Spleen (tissue), 11 donors: ENCODE data around the gene TRAF4. TPM values are rescaled to one million over a fixed set of nuclear protein-coding genes. Genes with fewer than 3 reads are reported as not detected.
A peak's percentile ranks its signal among the peaks of the same experiment; 100 is the strongest.
"Not testable (repeated sequence)": the region's sequence is repeated elsewhere in the genome, so short reads cannot be mapped to it uniquely, and the experiment has no call there.

Experiments
- DNase-seq: peaks from one replicate; pipeline ENCODE4 v3.0.0-alpha.2; 2020
- H3K27ac ChIP-seq, 8 donors: fragments of 200-600 bp; sonication (generic) in 7 of 8; 1 replicate in 4 of 8; 2 replicates in 4 of 8; pipeline versions ENCODE4 v1.5.0 to v1.8.0; 2016 to 2021; ENCODE audit warnings: inconsistent platforms in 4 of 8, mild to moderate bottlenecking in 4 of 8, moderate library complexity in 1 of 8
- H3K27me3 ChIP-seq, 7 donors: fragments of 200-600 bp; sonication (generic) in 6 of 7; replicated peaks in 1 of 7; 1 replicate in 4 of 7; 2 replicates in 3 of 7; pipeline versions ENCODE4 v1.5.0 to v1.8.0; 2016 to 2021; ENCODE audit warnings: inconsistent platforms in 3 of 7, mild to moderate bottlenecking in 1 of 7
- H3K36me3 ChIP-seq, 6 donors: fragments of 200-600 bp; sonication (generic) in 5 of 6; 1 replicate in 4 of 6; 2 replicates in 2 of 6; pipeline versions ENCODE4 v1.5.0 to v1.8.0; 2016 to 2021; ENCODE audit warnings: inconsistent platforms in 2 of 6
- H3K4me1 ChIP-seq, 6 donors: fragments of 200-600 bp; sonication (generic) in 5 of 6; 1 replicate in 3 of 6; 2 replicates in 3 of 6; pipeline versions ENCODE4 v1.5.0 to v1.8.0; 2016 to 2021; ENCODE audit warnings: inconsistent platforms in 3 of 6
- H3K4me3 ChIP-seq, 8 donors: fragments of 200-600 bp; sonication (generic) in 7 of 8; 1 replicate in 4 of 8; 2 replicates in 4 of 8; pipeline versions ENCODE4 v1.5.0 to v1.8.0; 2016 to 2021; ENCODE audit warnings: inconsistent platforms in 4 of 8, mild to moderate bottlenecking in 4 of 8, moderate library complexity in 2 of 8
- H3K9me3 ChIP-seq, 8 donors: fragments of 200-600 bp; sonication (generic) in 7 of 8; 1 replicate in 4 of 8; 2 replicates in 4 of 8; pipeline versions ENCODE4 v1.5.0 to v1.8.0; 2016 to 2021; ENCODE audit warnings: inconsistent platforms in 4 of 8
- POLR2A ChIP-seq, 3 donors: fragments of 450-650 bp; IDR thresholded peaks; one replicate each; pipeline ENCODE4 v1.5.1; 2017; ENCODE audit warnings: antibody characterized with exemption in 3 of 3, mild to moderate bottlenecking in 1 of 3
- POLR2AphosphoS5 ChIP-seq, 3 donors: sonication (generic); formaldehyde crosslinking; IDR thresholded peaks; one replicate each; pipeline ENCODE4 v1.5.1; 2017; ENCODE audit warnings: antibody characterized with exemption in 3 of 3
- WGBS, 5 donors: extraction: QIAGEN DNeasy Blood & Tissue Kit in 3 of 5; methylation state at CpG; one replicate each; pipeline versions ENCODE4 v1.1.5 to v1.1.7; 2013 to 2018; 5-methylcytosine and 5-hydroxymethylcytosine counted together
- intact Hi-C: fragments of 100-400 bp; cut with DNase I; formaldehyde crosslinking; loops from one replicate; pipeline ENCODE4 v1.15.0; 2023; ENCODE audit warnings: low total_unique reads
- polyA plus RNA-seq, 3 donors: library from polyadenylated mRNA; stranded (reverse); fragments of 200-250 nt; gene quantifications; one replicate each; pipeline ENCODE4 v1.2.1, GENCODE V29; 2013
- total RNA-seq, 7 donors: library from RNA; depleted of rRNA in 3 of 7; stranded (reverse); fragments of >200 nt in 3 of 7; fragmentation: NEBNext Ultra II Directional in 4 of 7; extraction: Animal tissue kit (Norgen Biotek cat#: 25700) in 4 of 7; gene quantifications; one replicate each; pipeline versions ENCODE4 v1.1.0 to v1.2.1, GENCODE V29; 2016 to 2021
- TF ChIP-seq, protein P1 (sequence below), 11 experiments: fragments of 200-600 bp in 7 of 11; fragments of 450-650 bp in 4 of 11; sonication (generic) in 4 of 11; IDR thresholded peaks in 8 of 11; conservative IDR thresholded peaks in 3 of 11; 1 replicate in 7 of 11; 2 replicates in 4 of 11; pipeline versions ENCODE4 v1.4.0 to v1.8.0; 2016 to 2021; ENCODE audit warnings: antibody characterized with exemption in 11 of 11, inconsistent platforms in 4 of 11, mild to moderate bottlenecking in 1 of 11
- donor health status: healthy with polysubstance abuse.
- donor health status: DM: no; HTN: no; CAD: no; lungs with moderate emphysema.
- donor health status: DM: no; HTN: no; CAD: no.
- donor health status: Bipolar disorder and iron deficiency.
- donor health status: healthy.
- donor health status: DM: no; HTN: no; CAD: no.
- donor health status: DM: yes; HTN: yes; CAD: no.

Gene TRAF4
- total and polyA plus RNA-seq, 10 donors = 19.8 to 75.5 (median 34.2) TPM

DNA sequence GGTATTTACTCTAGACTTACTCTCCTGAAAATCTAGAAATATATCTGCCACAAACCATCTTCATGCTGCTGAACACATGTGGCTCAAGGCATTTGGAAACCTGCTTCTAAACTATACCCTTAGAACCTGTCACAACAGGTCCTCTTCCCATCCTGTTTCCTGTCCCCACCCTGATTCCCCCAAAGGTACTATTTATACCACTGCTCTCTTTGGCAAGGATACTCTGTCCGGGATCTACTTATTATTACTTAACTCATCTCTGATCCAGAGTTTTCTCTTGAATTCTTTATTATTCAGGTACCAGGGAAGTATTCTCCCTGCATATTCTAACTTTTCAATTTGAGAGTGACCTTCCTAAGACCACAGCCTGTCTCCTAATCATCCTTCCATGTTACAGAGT lies 33.4 kb downstream of the TRAF4 start:
- Histone ChIP-seq H3K27ac (peak overlapping the region in 1 of 8 donors; percentile 14), H3K4me1 (peaks cover 3 to 23% (median 12%) of the 10 kb centered on the region in 6 donors), H3K36me3 (peaks cover 0 to 36% (median 0%) of the 10 kb centered on the region in 6 donors), H3K9me3 (no peaks in the 10 kb centered on the region), H3K27me3 (no peaks in the 10 kb centered on the region), H3K4me3 (no peak overlapping the region)
- 26 to 51% (median 31%) methylated on average over 1 of the region's 1 CpG for WGBS, 5 donors
- DNase-seq = no peak
- intact Hi-C loops = no loop called here
- no peak for TF ChIP-seq POLR2A (IDR thresholded peaks at IDR 0.05)
- TF ChIP-seq, protein P1, sequence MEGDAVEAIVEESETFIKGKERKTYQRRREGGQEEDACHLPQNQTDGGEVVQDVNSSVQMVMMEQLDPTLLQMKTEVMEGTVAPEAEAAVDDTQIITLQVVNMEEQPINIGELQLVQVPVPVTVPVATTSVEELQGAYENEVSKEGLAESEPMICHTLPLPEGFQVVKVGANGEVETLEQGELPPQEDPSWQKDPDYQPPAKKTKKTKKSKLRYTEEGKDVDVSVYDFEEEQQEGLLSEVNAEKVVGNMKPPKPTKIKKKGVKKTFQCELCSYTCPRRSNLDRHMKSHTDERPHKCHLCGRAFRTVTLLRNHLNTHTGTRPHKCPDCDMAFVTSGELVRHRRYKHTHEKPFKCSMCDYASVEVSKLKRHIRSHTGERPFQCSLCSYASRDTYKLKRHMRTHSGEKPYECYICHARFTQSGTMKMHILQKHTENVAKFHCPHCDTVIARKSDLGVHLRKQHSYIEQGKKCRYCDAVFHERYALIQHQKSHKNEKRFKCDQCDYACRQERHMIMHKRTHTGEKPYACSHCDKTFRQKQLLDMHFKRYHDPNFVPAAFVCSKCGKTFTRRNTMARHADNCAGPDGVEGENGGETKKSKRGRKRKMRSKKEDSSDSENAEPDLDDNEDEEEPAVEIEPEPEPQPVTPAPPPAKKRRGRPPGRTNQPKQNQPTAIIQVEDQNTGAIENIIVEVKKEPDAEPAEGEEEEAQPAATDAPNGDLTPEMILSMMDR (IDR thresholded peaks at IDR 0.05 in 8 of 11, conservative IDR thresholded peaks at IDR 0.05 in 3 of 11) = no peak

DNA sequence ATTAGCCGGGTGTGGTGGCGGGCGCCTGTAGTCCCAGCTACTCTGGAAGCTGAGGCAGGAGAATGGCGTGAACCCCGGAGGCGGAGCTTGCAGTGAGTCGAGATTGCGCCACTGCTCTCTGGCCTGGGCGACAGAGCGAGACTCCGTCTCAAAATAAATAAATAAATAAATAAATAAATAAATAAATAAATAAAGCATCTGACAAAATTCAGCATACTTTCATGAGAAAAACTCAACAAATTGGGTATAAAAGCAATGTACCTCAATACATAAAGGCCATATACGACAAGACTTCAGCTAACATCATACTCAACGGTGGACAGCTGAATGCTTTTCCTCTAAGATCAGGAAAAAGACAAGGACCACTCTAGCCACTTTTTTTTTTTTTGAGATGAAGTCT lies 35.8 kb downstream of the TRAF4 start:
- WGBS, 5 donors = 94 to 98% (median 97%) methylated on average over 13 of the region's 13 CpGs
- intact Hi-C loops, H3K4me3 ChIP-seq, H3K27me3 ChIP-seq, DNase-seq, H3K9me3 ChIP-seq, H3K27ac ChIP-seq: not testable (repeated sequence)
- peaks cover 3 to 23% (median 12%) of the 10 kb centered on the region in 6 donors for H3K4me1 ChIP-seq
- H3K36me3 ChIP-seq = peaks cover 0 to 23% (median 0%) of the 10 kb centered on the region in 6 donors

DNA sequence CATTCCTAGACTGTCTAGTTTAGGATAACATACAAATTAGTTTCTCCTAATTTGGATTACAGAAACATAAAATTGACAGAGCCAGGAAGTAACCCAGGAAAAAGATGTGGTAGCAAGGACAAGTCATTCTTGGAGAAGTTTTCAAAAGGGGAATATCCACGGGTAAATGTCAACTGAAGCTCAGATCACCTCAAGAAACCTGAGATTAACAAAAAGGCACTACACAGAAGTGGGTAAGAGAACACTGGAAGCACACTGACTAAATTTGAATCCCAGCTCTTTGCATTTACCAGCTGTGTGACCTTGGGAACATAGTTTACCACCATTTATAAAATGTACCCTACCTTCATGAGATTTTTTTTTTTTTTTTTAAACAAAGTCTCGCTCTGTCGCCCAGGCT lies 39.4 kb downstream of the TRAF4 start:
- H3K27me3 ChIP-seq = no peaks in the 10 kb centered on the region
- no peaks in the 10 kb centered on the region for H3K9me3 ChIP-seq
- intact Hi-C loops = no loop called here
- peaks cover 0 to 25% (median 0%) of the 10 kb centered on the region in 6 donors for H3K36me3 ChIP-seq
- H3K4me3 ChIP-seq = no peak overlapping the region
- no peak for TF ChIP-seq POLR2A (IDR thresholded peaks at IDR 0.05)
- TF ChIP-seq, protein P1 (IDR thresholded peaks at IDR 0.05 in 8 of 11, conservative IDR thresholded peaks at IDR 0.05 in 3 of 11) = no peak
- no peak for TF ChIP-seq POLR2AphosphoS5 (IDR thresholded peaks at IDR 0.05)
- H3K4me1 ChIP-seq = peaks cover 0 to 18% (median 3%) of the 10 kb centered on the region in 6 donors
- DNase-seq = no peak
- H3K27ac ChIP-seq = no peak overlapping the region
- 82 to 92% (median 82%) methylated on average over 3 of the region's 3 CpGs for WGBS, 5 donors

DNA sequence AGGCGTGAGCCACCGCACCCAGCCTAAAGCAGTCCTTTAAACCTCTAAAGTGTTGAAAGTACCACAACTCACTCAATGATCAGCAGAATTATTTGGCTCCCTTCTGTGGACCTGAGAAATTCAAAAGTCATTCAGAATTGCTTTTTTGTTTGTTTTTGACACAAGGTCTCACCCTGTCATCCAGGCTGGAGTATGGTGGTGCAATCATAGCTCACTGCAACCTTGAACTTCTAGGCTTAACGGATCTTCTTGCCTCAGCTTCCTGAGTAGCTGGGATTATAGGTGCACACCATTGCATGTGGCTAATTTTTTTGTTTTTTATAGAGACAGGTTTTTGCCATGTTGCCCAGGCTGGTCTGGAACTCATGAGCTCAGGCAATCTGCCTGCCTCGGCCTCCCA lies 44.3 kb downstream of the TRAF4 start:
- DNase-seq = no peak

More for the DNA sequence above, 44.3 kb downstream of the TRAF4 start:
- Histone ChIP-seq H3K4me1 (peaks cover 0 to 39% (median 2%) of the 10 kb centered on the region in 6 donors), H3K27me3 (no peaks in the 10 kb centered on the region), H3K36me3 (peaks cover 0 to 6% (median 0%) of the 10 kb centered on the region in 6 donors), H3K9me3 (no peaks in the 10 kb centered on the region), H3K4me3 (no peak overlapping the region), H3K27ac (no peak overlapping the region)
- 78 to 93% (median 83%) methylated on average over 4 of the region's 4 CpGs for WGBS, 5 donors
- TF ChIP-seq POLR2AphosphoS5 (IDR thresholded peaks at IDR 0.05) = no peak
- TF ChIP-seq, protein P1 (IDR thresholded peaks at IDR 0.05 in 8 of 11, conservative IDR thresholded peaks at IDR 0.05 in 3 of 11) = no peak
- TF ChIP-seq POLR2A (IDR thresholded peaks at IDR 0.05) = no peak
- intact Hi-C loops = no loop called here
